ENCODE data around the gene SBSN.

SBSN gene

GRCh38 chr19:35559281-35559659 is 31.2 kb upstream of the SBSN start:
- no peak for TF ChIP-seq POLR2A (IDR thresholded peaks at IDR 0.05; ENCODE audit: low read depth, low read length)
- FAIRE-seq = no peak
- DNase-seq (ENCODE audit: insufficient read length, low spot score) = no peak

GRCh38 chr19:35558400-35559280 is 30.5 kb upstream of the SBSN start:
- FAIRE-seq (no peak), DNase-seq (ENCODE audit: insufficient read length, low spot score) (no peak)
- TF ChIP-seq POLR2A (IDR thresholded peaks at IDR 0.05; ENCODE audit: low read depth, low read length) = no peak

GRCh38 chr19:35557539-35558399 is 29.7 kb upstream of the SBSN start:
- DNase-seq (ENCODE audit: insufficient read length, low spot score) (no peak), FAIRE-seq (no peak)
- TF ChIP-seq POLR2A (IDR thresholded peaks at IDR 0.05; ENCODE audit: low read depth, low read length) = no peak

- no peak for DNase-seq (ENCODE audit: insufficient read length, low spot score)
- no peak for TF ChIP-seq POLR2A (IDR thresholded peaks at IDR 0.05; ENCODE audit: low read depth, low read length)
- FAIRE-seq = no peak
Measured at GRCh38 chr19:35556846-35557538, 28.9 kb upstream of the SBSN start.

GRCh38 chr19:35556025-35556590 is 28.0 kb upstream of the SBSN start:
- DNase-seq (ENCODE audit: insufficient read length, low spot score) (no peak), FAIRE-seq (no peak)
- no peak for TF ChIP-seq POLR2A (IDR thresholded peaks at IDR 0.05; ENCODE audit: low read depth, low read length)

- peak; percentile 67 for DNase-seq (ENCODE audit: insufficient read length, low spot score)
- no peak for FAIRE-seq
- no peak for TF ChIP-seq POLR2A (IDR thresholded peaks at IDR 0.05; ENCODE audit: low read depth, low read length)
Measured at GRCh38 chr19:35555301-35556005, 27.3 kb upstream of the SBSN start.

- TF ChIP-seq POLR2A (IDR thresholded peaks at IDR 0.05; ENCODE audit: low read depth, low read length) = no peak
- FAIRE-seq (no peak), DNase-seq (ENCODE audit: insufficient read length, low spot score) (no peak)
Measured at GRCh38 chr19:35554076-35554475, 26.0 kb upstream of the SBSN start.

- FAIRE-seq (no peak), DNase-seq (ENCODE audit: insufficient read length, low spot score) (no peak)
- TF ChIP-seq POLR2A (IDR thresholded peaks at IDR 0.05; ENCODE audit: low read depth, low read length) = no peak
Measured at GRCh38 chr19:35553385-35554000, 25.4 kb upstream of the SBSN start.

GRCh38 chr19:35552534-35553384 is 24.6 kb upstream of the SBSN start:
- TF ChIP-seq POLR2A (IDR thresholded peaks at IDR 0.05; ENCODE audit: low read depth, low read length) = no peak
- FAIRE-seq (no peak), DNase-seq (ENCODE audit: insufficient read length, low spot score) (no peak)

GRCh38 chr19:35551091-35551810 is 23.1 kb upstream of the SBSN start:
- TF ChIP-seq POLR2A (IDR thresholded peaks at IDR 0.05; ENCODE audit: low read depth, low read length) = no peak
- DNase-seq (ENCODE audit: insufficient read length, low spot score) (no peak), FAIRE-seq (no peak)

GRCh38 chr19:35549879-35550523 is 21.9 kb upstream of the SBSN start:
- FAIRE-seq = no peak
- TF ChIP-seq POLR2A (IDR thresholded peaks at IDR 0.05; ENCODE audit: low read depth, low read length) = no peak
- no peak for DNase-seq (ENCODE audit: insufficient read length, low spot score)
